Measurements from ENCODE around the gene ZBTB7C. TPM values are rescaled to one million over a fixed set of nuclear protein-coding genes. Genes with fewer than 3 reads are reported as not detected.

Gene ZBTB7C
- total RNA-seq, 1 donor from 2014 or later, result 1.1 TPM

GRCh38 chr18:48199399-48199798 is 209.8 kb downstream of the ZBTB7C start:
- TF ChIP-seq, protein P1, sequence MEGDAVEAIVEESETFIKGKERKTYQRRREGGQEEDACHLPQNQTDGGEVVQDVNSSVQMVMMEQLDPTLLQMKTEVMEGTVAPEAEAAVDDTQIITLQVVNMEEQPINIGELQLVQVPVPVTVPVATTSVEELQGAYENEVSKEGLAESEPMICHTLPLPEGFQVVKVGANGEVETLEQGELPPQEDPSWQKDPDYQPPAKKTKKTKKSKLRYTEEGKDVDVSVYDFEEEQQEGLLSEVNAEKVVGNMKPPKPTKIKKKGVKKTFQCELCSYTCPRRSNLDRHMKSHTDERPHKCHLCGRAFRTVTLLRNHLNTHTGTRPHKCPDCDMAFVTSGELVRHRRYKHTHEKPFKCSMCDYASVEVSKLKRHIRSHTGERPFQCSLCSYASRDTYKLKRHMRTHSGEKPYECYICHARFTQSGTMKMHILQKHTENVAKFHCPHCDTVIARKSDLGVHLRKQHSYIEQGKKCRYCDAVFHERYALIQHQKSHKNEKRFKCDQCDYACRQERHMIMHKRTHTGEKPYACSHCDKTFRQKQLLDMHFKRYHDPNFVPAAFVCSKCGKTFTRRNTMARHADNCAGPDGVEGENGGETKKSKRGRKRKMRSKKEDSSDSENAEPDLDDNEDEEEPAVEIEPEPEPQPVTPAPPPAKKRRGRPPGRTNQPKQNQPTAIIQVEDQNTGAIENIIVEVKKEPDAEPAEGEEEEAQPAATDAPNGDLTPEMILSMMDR (IDR thresholded peaks at IDR 0.05; ENCODE audit: insufficient read depth, low read length, poor library complexity, severe bottlenecking), result no peak
- Histone ChIP-seq H3K4me3 (ENCODE audit: low read depth, low read length) (no peak overlapping the region), H3K27me3 (ENCODE audit: control insufficient read depth, insufficient read depth, low read length) (peaks cover 6% of the 10 kb centered on the region), H3K36me3 (ENCODE audit: control insufficient read depth, insufficient read depth, low read length) (no peaks in the 10 kb centered on the region)
- DNase-seq (ENCODE audit: low read depth), result no peak

- TF ChIP-seq, protein P1 (IDR thresholded peaks at IDR 0.05; ENCODE audit: insufficient read depth, low read length, poor library complexity, severe bottlenecking), result no peak
- no peak for DNase-seq (ENCODE audit: low read depth)
- Histone ChIP-seq H3K27me3 (ENCODE audit: control insufficient read depth, insufficient read depth, low read length) (peaks cover 6% of the 10 kb centered on the region), H3K4me3 (ENCODE audit: low read depth, low read length) (no peak overlapping the region), H3K36me3 (ENCODE audit: control insufficient read depth, insufficient read depth, low read length) (no peaks in the 10 kb centered on the region)
Observed at GRCh38 chr18:48197819-48198218, 211.4 kb downstream of the ZBTB7C start.

DNA sequence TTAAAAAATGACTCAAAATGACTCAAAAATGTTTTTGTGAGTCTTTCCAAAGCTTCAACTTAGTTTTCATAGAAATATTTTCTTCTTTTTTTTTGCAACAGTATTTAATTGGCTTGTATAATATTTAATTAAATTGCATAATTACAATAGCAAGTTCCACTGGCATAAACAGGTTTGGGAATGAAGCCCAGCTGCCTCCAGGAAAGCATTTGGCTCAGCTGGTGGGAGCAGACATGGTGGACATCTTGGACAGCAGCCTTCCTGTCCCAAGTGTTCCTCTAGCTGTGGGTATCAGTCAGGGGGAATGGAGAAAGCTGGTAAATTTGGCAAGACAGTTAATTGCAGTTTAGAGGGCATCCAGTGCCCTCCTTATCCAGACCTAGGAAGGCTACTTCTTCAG is 213.4 kb downstream of the ZBTB7C start:
- Histone ChIP-seq H3K36me3 (ENCODE audit: control insufficient read depth, insufficient read depth, low read length) (no peaks in the 10 kb centered on the region), H3K4me3 (ENCODE audit: low read depth, low read length) (no peak overlapping the region), H3K27me3 (ENCODE audit: control insufficient read depth, insufficient read depth, low read length) (peaks cover 6% of the 10 kb centered on the region)
- DNase-seq (ENCODE audit: low read depth), result no peak
- TF ChIP-seq, protein P1 (IDR thresholded peaks at IDR 0.05; ENCODE audit: insufficient read depth, low read length, poor library complexity, severe bottlenecking), result no peak

GRCh38 chr18:48194591-48195181 is 214.5 kb downstream of the ZBTB7C start:
- Histone ChIP-seq H3K27me3 (ENCODE audit: control insufficient read depth, insufficient read depth, low read length) (peaks cover 6% of the 10 kb centered on the region), H3K36me3 (ENCODE audit: control insufficient read depth, insufficient read depth, low read length) (no peaks in the 10 kb centered on the region), H3K4me3 (ENCODE audit: low read depth, low read length) (no peak overlapping the region)
- no peak for DNase-seq (ENCODE audit: low read depth)
- TF ChIP-seq, protein P1 (IDR thresholded peaks at IDR 0.05; ENCODE audit: insufficient read depth, low read length, poor library complexity, severe bottlenecking), result no peak

GRCh38 chr18:48193521-48194492 is 215.4 kb downstream of the ZBTB7C start:
- peaks cover 6% of the 10 kb centered on the region for H3K27me3 ChIP-seq (ENCODE audit: control insufficient read depth, insufficient read depth, low read length)
- DNase-seq (ENCODE audit: low read depth), result no peak
- TF ChIP-seq, protein P1 (IDR thresholded peaks at IDR 0.05; ENCODE audit: insufficient read depth, low read length, poor library complexity, severe bottlenecking), result no peak
- H3K4me3 ChIP-seq (ENCODE audit: low read depth, low read length), result no peak overlapping the region
- no peaks in the 10 kb centered on the region for H3K36me3 ChIP-seq (ENCODE audit: control insufficient read depth, insufficient read depth, low read length)

Measured in kidney epithelial cell (primary cell).